SK-N-SH (cell line): ENCODE data around the gene SRSF7. TPM values are rescaled to one million over a fixed set of nuclear protein-coding genes. Genes with fewer than 3 reads are reported as not detected.
"Not testable (repeated sequence)": the region's sequence is repeated elsewhere in the genome, so short reads cannot be mapped to it uniquely, and the experiment has no call there.

Experiments used
- CTCF ChIA-PET: fragments of 300-600, 350-600 bp; formaldehyde crosslinking; extraction: SDS; loops from one replicate; lab custom pipeline; 2021; lab: Yijun Ruan, JAX
- POLR2A ChIA-PET: fragments of 350-600 bp; sonication (Branson Sonifier 250); formaldehyde crosslinking; extraction: SDS; loops from one replicate; lab custom pipeline; 2020; ENCODE audit warnings: antibody characterized with exemption, inconsistent platforms; lab: Yijun Ruan, JAX
- DNase-seq: peaks from one replicate; pipeline ENCODE4 v3.0.0; 2012
- H2AFZ ChIP-seq: fragments of 200-600 bp; sonication (generic); 2 replicates; pipeline ENCODE4 v1.8.1; 2016; ENCODE audit warnings: antibody characterized with exemption, mild to moderate bottlenecking, low read depth
- H3F3A ChIP-seq: fragments of 200-600 bp; sonication (generic); replicated peaks from 2 replicates; pipeline ENCODE3; 2016; ENCODE audit warnings: antibody characterized with exemption, mild to moderate bottlenecking; ENCODE audit not compliant: insufficient read depth
- H3K27ac ChIP-seq, 2 experiments: fragments of 200-500 bp in 1 of 2; fragments of 200-600 bp in 1 of 2; sonication (Bioruptor generic) in 1 of 2; sonication (generic), shearing (Covaris generic) in 1 of 2; 2 replicates each; pipeline versions ENCODE4 v1.5.1 to v1.6.1; 2014 to 2016; ENCODE audit warnings: low read depth in 2 of 2, inconsistent platforms in 1 of 2, low read length in 1 of 2, mild to moderate bottlenecking in 1 of 2, mixed read lengths in 1 of 2
- H3K27me3 ChIP-seq: fragments of 200-600 bp; sonication (generic), shearing (Covaris generic); 2 replicates; pipeline ENCODE4 v1.6.1; 2016; ENCODE audit warnings: mixed run types; ENCODE audit not compliant: insufficient read depth
- H3K36me3 ChIP-seq, 2 experiments: fragments of 200-500 bp in 1 of 2; fragments of 200-600 bp in 1 of 2; sonication (Bioruptor generic) in 1 of 2; sonication (generic) in 1 of 2; replicated peaks in 1 of 2; 2 replicates each; pipeline versions ENCODE3 to v1.5.1; 2014 to 2016; ENCODE audit warnings: low read length in 1 of 2, mild to moderate bottlenecking in 1 of 2; ENCODE audit not compliant: insufficient read depth in 2 of 2, control insufficient read depth in 1 of 2
- H3K4me1 ChIP-seq, 2 experiments: fragments of 200-500 bp in 1 of 2; fragments of 200-600 bp in 1 of 2; sonication (Bioruptor generic) in 1 of 2; sonication (generic), shearing (Covaris generic) in 1 of 2; 2 replicates each; pipeline versions ENCODE4 v1.5.1 to v1.6.1; 2014 to 2016; ENCODE audit warnings: low read depth in 1 of 2, low read length in 1 of 2, mixed run types in 1 of 2; ENCODE audit not compliant: insufficient read depth in 2 of 2, control insufficient read depth in 1 of 2
- H3K4me2 ChIP-seq: fragments of 200-600 bp; sonication (generic), shearing (Covaris generic); 2 replicates; pipeline ENCODE4 v1.6.1; 2017; ENCODE audit warnings: mixed run types
- H3K4me3 ChIP-seq, 2 experiments: fragments of 200-500 bp in 1 of 2; fragments of 200-600 bp in 1 of 2; sonication (Bioruptor generic) in 1 of 2; sonication (generic), shearing (Covaris generic) in 1 of 2; 2 replicates each; pipeline versions ENCODE4 v1.5.1 to v1.8.1; 2014 to 2016; ENCODE audit warnings: low read depth in 2 of 2, inconsistent platforms in 1 of 2, low read length in 1 of 2, mild to moderate bottlenecking in 1 of 2, mixed read lengths in 1 of 2, moderate library complexity in 1 of 2
- H3K79me2 ChIP-seq: fragments of 200-600 bp; sonication (generic); 2 replicates; pipeline ENCODE4 v1.8.1; 2017; ENCODE audit warnings: mild to moderate bottlenecking; ENCODE audit not compliant: insufficient read depth
- H3K9ac ChIP-seq: fragments of 200-600 bp; sonication (generic); 2 replicates; pipeline ENCODE4 v1.6.1; 2017; ENCODE audit warnings: mixed run types
- H3K9me2 ChIP-seq: fragments of 200-600 bp; sonication (generic); 2 replicates; pipeline ENCODE4 v1.6.1; 2017; ENCODE audit warnings: mixed run types
- H3K9me3 ChIP-seq: fragments of 200-600 bp; sonication (generic); 2 replicates; pipeline ENCODE4 v1.6.1; 2017; ENCODE audit warnings: mixed run types, mild to moderate bottlenecking, moderate library complexity
- H4K20me1 ChIP-seq: fragments of 200-600 bp; sonication (generic); 2 replicates; pipeline ENCODE4 v1.6.1; 2017; ENCODE audit warnings: mild to moderate bottlenecking, mixed run types; ENCODE audit not compliant: insufficient read depth
- CTCF ChIP-seq: fragments of 200-600 bp; sonication (generic); IDR thresholded peaks from 2 replicates; pipeline ENCODE4 v1.6.1; 2017; ENCODE audit warnings: antibody characterized with exemption, mild to moderate bottlenecking, moderate library complexity
- ELF1 ChIP-seq: IDR thresholded peaks from 2 replicates; pipeline ENCODE4 v1.4.0; 2012
- EP300 ChIP-seq, 2 experiments: IDR thresholded peaks; 2 replicates each; pipeline versions ENCODE4 v1.4.0 to v1.6.1; 2012; ENCODE audit warnings: borderline replicate concordance in 1 of 2, low read depth in 1 of 2, low read length in 1 of 2
- FOSL2 ChIP-seq: IDR thresholded peaks from 2 replicates; pipeline ENCODE4 v1.4.0; 2012; ENCODE audit warnings: low read depth, mild to moderate bottlenecking, moderate library complexity, borderline replicate concordance
- FOXM1 ChIP-seq: IDR thresholded peaks from 2 replicates; pipeline ENCODE4 v1.4.0; 2012; ENCODE audit warnings: low read depth, mild to moderate bottlenecking
- NRF1 ChIP-seq: IDR thresholded peaks from 2 replicates; pipeline ENCODE4 v1.6.1; 2012; ENCODE audit warnings: low read depth, mild to moderate bottlenecking, low read length
- RAD21 ChIP-seq: IDR thresholded peaks from 2 replicates; pipeline ENCODE4 v1.6.1; 2012; ENCODE audit warnings: mild to moderate bottlenecking, low read length
- RFX5 ChIP-seq: IDR thresholded peaks from 2 replicates; pipeline ENCODE4 v1.6.1; 2012; ENCODE audit warnings: mild to moderate bottlenecking, improper control_type of control experiment, low read length
- SIN3A ChIP-seq: IDR thresholded peaks from 2 replicates; pipeline ENCODE4 v1.6.1; 2012; ENCODE audit warnings: low read depth, mild to moderate bottlenecking, low read length, moderate library complexity, borderline replicate concordance
- TAF1 ChIP-seq: IDR thresholded peaks from 2 replicates; pipeline ENCODE4 v1.6.1; 2012; ENCODE audit warnings: low read depth, mild to moderate bottlenecking, low read length, moderate library complexity, borderline replicate concordance
- TCF12 ChIP-seq: IDR thresholded peaks from 2 replicates; pipeline ENCODE4 v1.4.0; 2012
- YY1 ChIP-seq: IDR thresholded peaks from 2 replicates; pipeline ENCODE4 v1.4.0; 2012; ENCODE audit warnings: low read depth, mild to moderate bottlenecking
- WGBS: methylation state at CpG from one replicate; pipeline ENCODE4 v1.1.6; 2017; ENCODE audit warnings: low lambda C conversion rate; 5-methylcytosine and 5-hydroxymethylcytosine counted together
- polyA plus RNA-seq, 3 experiments: library from polyadenylated mRNA; depleted of rRNA; stranded (reverse); fragments of >200 nt; gene quantifications; 2 replicates each; pipeline ENCODE4 v1.2.3, GENCODE V29; 2012
- TF ChIP-seq, protein P1 (sequence below): fragments of 150-350 bp; IDR thresholded peaks from 2 replicates; pipeline ENCODE4 v1.6.1; 2017; ENCODE audit warnings: antibody characterized with exemption, low read length, low read depth, borderline replicate concordance
- TF ChIP-seq, protein P2 (sequence below): fragments of 150-350 bp; IDR thresholded peaks from 2 replicates; pipeline ENCODE4 v1.6.1; 2016; ENCODE audit warnings: mild to moderate bottlenecking, low read depth, low read length

SRSF7 gene
- polyA plus RNA-seq, 1 of the 3 experiments (the other 2 are of a cell fraction) = 199 TPM

GRCh38 chr2:38763728-38764127, 12.6 kb upstream of the SRSF7 start:
- Histone ChIP-seq H3K27ac (no peak overlapping the region), H3K9me3 (no peaks in the 10 kb centered on the region), H3K9me2 (no peaks in the 10 kb centered on the region), H3K9ac (no peak overlapping the region), H3K27me3 (no peaks in the 10 kb centered on the region), H3K4me1 (0 out of 4 replicates have a peak, but pooled peaks cover 0 to 4% of the 10 kb centered on the region in 2 experiments), H3F3A (no peaks in the 10 kb centered on the region), H3K36me3 (no peaks in the 10 kb centered on the region)
- 97% methylated on average over 4 of the region's 4 CpGs for WGBS
- ChIA-PET CTCF (no interaction called here), POLR2A (no interaction called here)
- no peak for TF ChIP-seq CTCF
- TF ChIP-seq, protein P1, sequence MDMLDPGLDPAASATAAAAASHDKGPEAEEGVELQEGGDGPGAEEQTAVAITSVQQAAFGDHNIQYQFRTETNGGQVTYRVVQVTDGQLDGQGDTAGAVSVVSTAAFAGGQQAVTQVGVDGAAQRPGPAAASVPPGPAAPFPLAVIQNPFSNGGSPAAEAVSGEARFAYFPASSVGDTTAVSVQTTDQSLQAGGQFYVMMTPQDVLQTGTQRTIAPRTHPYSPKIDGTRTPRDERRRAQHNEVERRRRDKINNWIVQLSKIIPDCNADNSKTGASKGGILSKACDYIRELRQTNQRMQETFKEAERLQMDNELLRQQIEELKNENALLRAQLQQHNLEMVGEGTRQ = no peak
- TF ChIP-seq TCF12 = no peak
- TF ChIP-seq SIN3A = no peak
- TF ChIP-seq RAD21 = no peak
- TF ChIP-seq, protein P2, sequence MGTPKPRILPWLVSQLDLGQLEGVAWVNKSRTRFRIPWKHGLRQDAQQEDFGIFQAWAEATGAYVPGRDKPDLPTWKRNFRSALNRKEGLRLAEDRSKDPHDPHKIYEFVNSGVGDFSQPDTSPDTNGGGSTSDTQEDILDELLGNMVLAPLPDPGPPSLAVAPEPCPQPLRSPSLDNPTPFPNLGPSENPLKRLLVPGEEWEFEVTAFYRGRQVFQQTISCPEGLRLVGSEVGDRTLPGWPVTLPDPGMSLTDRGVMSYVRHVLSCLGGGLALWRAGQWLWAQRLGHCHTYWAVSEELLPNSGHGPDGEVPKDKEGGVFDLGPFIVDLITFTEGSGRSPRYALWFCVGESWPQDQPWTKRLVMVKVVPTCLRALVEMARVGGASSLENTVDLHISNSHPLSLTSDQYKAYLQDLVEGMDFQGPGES = no peak
- TF ChIP-seq FOXM1 = no peak
- TF ChIP-seq, all 33 proteins: peak for 0
- Histone ChIP-seq H4K20me1 (no peaks in the 10 kb centered on the region), H3K4me2 (no peak overlapping the region), H3K4me3 (no peak overlapping the region), H2AFZ (no peak overlapping the region), H3K79me2 (no peaks in the 10 kb centered on the region)
- no peak for DNase-seq

GRCh38 chr2:38763228-38763627, 12.1 kb upstream of the SRSF7 start:
- no peaks in the 10 kb centered on the region for H3K27me3 ChIP-seq
- no peak overlapping the region for H3K27ac ChIP-seq
- 0 out of 4 replicates have a peak, but pooled peaks cover 0 to 4% of the 10 kb centered on the region in 2 experiments for H3K4me1 ChIP-seq
- no peak overlapping the region for H3K9ac ChIP-seq
- H3K4me3 ChIP-seq = no peak overlapping the region
- 70% methylated on average over 2 of the region's 2 CpGs for WGBS
- H3F3A ChIP-seq = no peaks in the 10 kb centered on the region
- H3K9me2 ChIP-seq = no peaks in the 10 kb centered on the region
- ChIA-PET CTCF (no interaction called here), POLR2A (no interaction called here)
- H3K9me3 ChIP-seq = no peaks in the 10 kb centered on the region
- no peak overlapping the region for H3K4me2 ChIP-seq
- DNase-seq = no peak
- TF ChIP-seq EP300 (IDR thresholded peaks at IDR 0.05; ENCODE audit: borderline replicate concordance in 1 of 2, low read depth in 1 of 2, low read length in 1 of 2) = no peak
- TF ChIP-seq SIN3A = no peak
- no peak for TF ChIP-seq TCF12
- TF ChIP-seq FOSL2 = no peak
- TF ChIP-seq ELF1 = no peak
- TF ChIP-seq TAF1 = no peak
- no peak for TF ChIP-seq RFX5
- TF ChIP-seq NRF1 = no peak
- TF ChIP-seq YY1 = no peak
- H3K36me3 ChIP-seq = no peaks in the 10 kb centered on the region
- H2AFZ ChIP-seq = no peak overlapping the region
- no peaks in the 10 kb centered on the region for H4K20me1 ChIP-seq
- H3K79me2 ChIP-seq = no peaks in the 10 kb centered on the region

DNA sequence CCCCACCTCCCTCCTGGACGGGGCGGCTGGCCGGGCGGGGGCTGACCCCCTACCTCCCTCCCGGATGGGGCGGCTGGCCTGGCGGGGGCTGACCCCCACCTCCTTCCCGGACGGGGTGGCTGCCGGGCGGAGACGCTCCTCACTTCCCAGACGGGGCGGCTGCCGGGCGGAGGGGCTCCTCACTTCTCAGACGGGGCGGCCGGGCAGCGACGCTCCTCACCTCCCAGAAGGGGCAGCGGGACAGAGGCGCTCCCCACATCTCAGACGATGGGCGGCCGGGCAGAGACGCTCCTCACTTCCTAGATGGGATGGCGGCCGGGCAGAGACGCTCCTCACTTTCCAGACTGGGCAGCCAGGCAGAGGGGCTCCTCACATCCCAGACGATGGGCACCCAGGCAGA, 4.7 kb upstream of the SRSF7 start:
- H3K36me3 ChIP-seq, DNase-seq, H3K27ac ChIP-seq, H3K27me3 ChIP-seq, H3K4me1 ChIP-seq, H3K9me3 ChIP-seq, H3F3A ChIP-seq, H3K4me3 ChIP-seq, H3K9me2 ChIP-seq, CTCF ChIA-PET, H3K9ac ChIP-seq, POLR2A ChIA-PET, H3K4me2 ChIP-seq, H3K79me2 ChIP-seq, H2AFZ ChIP-seq, H4K20me1 ChIP-seq: not testable (repeated sequence)
- WGBS = 93% methylated on average over 22 of the region's 31 CpGs
